CD14-positive monocyte (primary cell): ENCODE results near the gene WSB2. TPM values are rescaled to one million over a fixed set of nuclear protein-coding genes. Genes with fewer than 3 reads are reported as not detected.

Experiments
- DNase-seq, 3 donors: peaks; one replicate each; pipeline ENCODE4 v3.0.0-alpha.2; 2011 to 2022
- H2AFZ ChIP-seq: 2 replicates; pipeline ENCODE4 v1.6.0; 2012; ENCODE audit warnings: mild to moderate bottlenecking, low read depth, low read length, inconsistent platforms; ENCODE audit not compliant: insufficient read depth, poor library complexity, severe bottlenecking
- H3K27ac ChIP-seq, 2 donors: 1 replicate in 1 of 2; 2 replicates in 1 of 2; pipeline ENCODE4 v1.5.1; 2012 to 2013; ENCODE audit warnings: low read length in 2 of 2, control low read depth in 1 of 2, inconsistent platforms in 1 of 2, low read depth in 1 of 2, mild to moderate bottlenecking in 1 of 2
- H3K27me3 ChIP-seq, 2 donors: one replicate each; pipeline versions ENCODE4 v1.6.0 to v1.6.1; 2011 to 2013; ENCODE audit warnings: low read length in 2 of 2; ENCODE audit not compliant: control insufficient read depth in 2 of 2, insufficient read depth in 2 of 2
- H3K36me3 ChIP-seq, 2 donors: replicated peaks in 1 of 2; 1 replicate in 1 of 2; 2 replicates in 1 of 2; pipeline versions ENCODE4 v1.5.1 to v1.6.1; 2012 to 2013; ENCODE audit warnings: low read length in 2 of 2, control low read depth in 1 of 2, inconsistent platforms in 1 of 2, mild to moderate bottlenecking in 1 of 2; ENCODE audit not compliant: insufficient read depth in 2 of 2, control insufficient read depth in 1 of 2
- H3K4me1 ChIP-seq, 2 donors: 1 replicate in 1 of 2; 2 replicates in 1 of 2; pipeline versions ENCODE4 v1.5.1 to v1.6.1; 2012 to 2013; ENCODE audit warnings: low read length in 2 of 2, control low read depth in 1 of 2, inconsistent platforms in 1 of 2, mild to moderate bottlenecking in 1 of 2, moderate library complexity in 1 of 2; ENCODE audit not compliant: insufficient read depth in 2 of 2, control insufficient read depth in 1 of 2
- H3K4me2 ChIP-seq: replicated peaks from 2 replicates; pipeline ENCODE3; 2012; ENCODE audit warnings: low read length, moderate library complexity, mild to moderate bottlenecking; ENCODE audit not compliant: poor library complexity, severe bottlenecking; ENCODE audit errors: extremely low read depth
- H3K4me3 ChIP-seq, 3 experiments: fragments of 200-600 bp in 1 of 3; sonication (generic) in 1 of 3; replicated peaks in 1 of 3; 1 replicate in 2 of 3; 2 replicates in 1 of 3; pipeline ENCODE4 v1.5.1; 2011 to 2013; ENCODE audit warnings: low read length in 3 of 3, mild to moderate bottlenecking in 3 of 3, control low read depth in 2 of 3, low read depth in 2 of 3, inconsistent platforms in 1 of 3, moderate library complexity in 1 of 3
- H3K79me2 ChIP-seq: 2 replicates; pipeline ENCODE4 v1.6.0; 2012; ENCODE audit warnings: mild to moderate bottlenecking, control low read depth, inconsistent platforms, low read length, moderate library complexity; ENCODE audit not compliant: insufficient read depth
- H3K9ac ChIP-seq: 2 replicates; pipeline ENCODE4 v1.6.0; 2017; ENCODE audit warnings: low read length, mild to moderate bottlenecking; ENCODE audit not compliant: insufficient read depth, poor library complexity, severe bottlenecking
- H3K9me3 ChIP-seq, 2 donors: replicated peaks in 1 of 2; 1 replicate in 1 of 2; 2 replicates in 1 of 2; pipeline versions ENCODE4 v1.5.1 to v1.6.1; 2012 to 2013; ENCODE audit warnings: low read length in 2 of 2, control low read depth in 1 of 2; ENCODE audit not compliant: control insufficient read depth in 1 of 2, insufficient read depth in 1 of 2
- H4K20me1 ChIP-seq: 2 replicates; pipeline ENCODE4 v1.6.0; 2012; ENCODE audit warnings: mild to moderate bottlenecking, low read length, control low read depth, moderate library complexity; ENCODE audit not compliant: insufficient read depth
- H3K27ac Mint-ChIP-seq, 7 donors: one replicate each; pipeline ENCODE4 v1.8.0; 2020; ENCODE audit warnings: mild to moderate bottlenecking in 7 of 7, mixed read lengths in 7 of 7, moderate library complexity in 6 of 7, inconsistent platforms in 2 of 7
- H3K27me3 Mint-ChIP-seq, 3 donors: one replicate each; pipeline ENCODE4 v1.8.0; 2021 to 2022; ENCODE audit warnings: low read depth in 3 of 3, mild to moderate bottlenecking in 3 of 3, mixed read lengths in 3 of 3, moderate library complexity in 3 of 3, inconsistent platforms in 1 of 3
- H3K36me3 Mint-ChIP-seq, 2 donors: one replicate each; pipeline ENCODE4 v1.8.0; 2020; ENCODE audit warnings: mixed read lengths in 2 of 2, inconsistent platforms in 1 of 2, mild to moderate bottlenecking in 1 of 2
- H3K4me1 Mint-ChIP-seq: one replicate; pipeline ENCODE4 v1.8.0; 2020; ENCODE audit warnings: mild to moderate bottlenecking, mixed read lengths
- H3K4me3 Mint-ChIP-seq, 2 donors: one replicate each; pipeline ENCODE4 v1.8.0; 2020; ENCODE audit warnings: mild to moderate bottlenecking in 2 of 2, mixed read lengths in 2 of 2, moderate library complexity in 1 of 2
- H3K9me3 Mint-ChIP-seq, 7 donors: one replicate each; pipeline ENCODE4 v1.8.0; 2020 to 2022; ENCODE audit warnings: mixed read lengths in 7 of 7, mild to moderate bottlenecking in 6 of 7, moderate library complexity in 6 of 7, inconsistent platforms in 2 of 7
- WGBS: methylation state at CpG from one replicate; pipeline ENCODE4 v1.1.5; 2013; ENCODE audit warnings: missing lambda C conversion rate; ENCODE audit not compliant: insufficient coverage; 5-methylcytosine and 5-hydroxymethylcytosine counted together
- intact Hi-C, 2 donors: fragments of 100-400 bp; cut with micrococcal nuclease; formaldehyde crosslinking; loops; one replicate each; pipeline versions ENCODE4 v1.15.0 to v1.15.1; 2023
- polyA plus RNA-seq, 3 donors: library from polyadenylated mRNA; depleted of rRNA in 1 of 3; unstranded in 2 of 3; stranded (reverse) in 1 of 3; fragments of 300-500 nt in 2 of 3; fragments of >200 nt in 1 of 3; fragmentation: Illumina TruSeq in 2 of 3; gene quantifications; 1 replicate in 2 of 3; 2 replicates in 1 of 3; pipeline ENCODE4 v1.2.3, GENCODE V29; 2012 to 2021
- TF ChIP-seq, protein P1 (sequence below): fragments of 200-600 bp; IDR thresholded peaks from one replicate; pipeline ENCODE4 v1.8.0; 2022; ENCODE audit warnings: antibody characterized with exemption, mild to moderate bottlenecking

The WSB2 gene
- polyA plus RNA-seq, 3 donors, result 25.4 to 36.3 (median 25.8) TPM

DNA sequence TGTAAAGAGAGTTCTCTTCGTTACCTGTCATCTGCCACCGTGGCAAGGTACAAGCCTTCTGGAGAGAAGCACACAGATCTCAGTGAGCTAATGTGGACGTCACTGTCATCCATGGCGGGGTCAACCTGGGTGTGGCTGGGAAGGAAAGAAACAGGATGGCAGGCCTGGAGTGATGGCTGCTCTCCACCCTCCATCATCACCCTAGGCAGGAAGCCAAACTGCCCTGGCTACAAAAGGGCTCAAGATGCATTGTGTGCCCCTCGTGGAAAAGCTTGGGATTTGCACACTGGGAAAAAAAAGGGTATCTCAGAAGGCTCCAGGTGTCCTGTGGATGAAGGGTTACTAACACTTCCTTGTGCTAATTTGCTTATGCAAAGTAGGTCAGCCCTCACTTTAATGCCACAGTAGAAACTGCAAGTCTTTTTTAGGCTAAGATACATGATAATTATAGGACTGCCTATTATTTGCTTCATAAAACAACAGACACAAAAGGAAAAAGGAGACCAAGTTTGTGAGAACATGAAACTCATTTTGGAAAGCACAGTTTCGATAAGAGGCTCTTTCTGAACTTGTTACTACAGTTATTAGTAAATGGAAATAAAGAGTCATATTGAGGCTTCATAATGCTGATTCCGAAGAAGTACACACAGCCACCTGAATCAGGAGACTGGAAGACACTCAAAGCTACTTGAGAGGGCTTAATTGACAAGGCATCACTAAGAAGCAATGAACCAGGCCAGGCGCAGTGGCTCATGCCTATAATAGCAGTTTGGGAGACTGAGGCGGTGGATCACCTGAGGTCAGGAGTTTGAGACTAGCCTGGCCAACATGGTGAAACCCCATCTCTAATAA is 25.6 kb downstream of the WSB2 start:
- Mint-ChIP-seq H3K9me3 (peaks cover 0 to 3% (median 0%) of the 10 kb centered on the region in 7 donors), H3K36me3 (peaks cover 74 to 92% of the 10 kb centered on the region in 2 donors), H3K27ac (peak overlapping the region in 1 of 7 donors; percentile 7), H3K4me1 (peaks cover 1% of the 10 kb centered on the region), H3K4me3 (no peak overlapping the region), H3K27me3 (no peaks in the 10 kb centered on the region)
- Histone ChIP-seq H3K27ac (no peak overlapping the region), H4K20me1 (no peaks in the 10 kb centered on the region), H3K79me2 (no peaks in the 10 kb centered on the region), H3K4me2 (no peak overlapping the region), H3K4me1 (no peaks in the 10 kb centered on the region), H3K9ac (no peak overlapping the region), H3K36me3 (peaks cover 75 to 100% of the 10 kb centered on the region in 2 donors), H3K4me3 (no peak overlapping the region), H2AFZ (no peak overlapping the region), H3K27me3 (no peaks in the 10 kb centered on the region), H3K9me3 (no peaks in the 10 kb centered on the region)
- DNase-seq, result no peak
- 100% methylated on average over 2 of the region's 9 CpGs for WGBS
- TF ChIP-seq, protein P1, sequence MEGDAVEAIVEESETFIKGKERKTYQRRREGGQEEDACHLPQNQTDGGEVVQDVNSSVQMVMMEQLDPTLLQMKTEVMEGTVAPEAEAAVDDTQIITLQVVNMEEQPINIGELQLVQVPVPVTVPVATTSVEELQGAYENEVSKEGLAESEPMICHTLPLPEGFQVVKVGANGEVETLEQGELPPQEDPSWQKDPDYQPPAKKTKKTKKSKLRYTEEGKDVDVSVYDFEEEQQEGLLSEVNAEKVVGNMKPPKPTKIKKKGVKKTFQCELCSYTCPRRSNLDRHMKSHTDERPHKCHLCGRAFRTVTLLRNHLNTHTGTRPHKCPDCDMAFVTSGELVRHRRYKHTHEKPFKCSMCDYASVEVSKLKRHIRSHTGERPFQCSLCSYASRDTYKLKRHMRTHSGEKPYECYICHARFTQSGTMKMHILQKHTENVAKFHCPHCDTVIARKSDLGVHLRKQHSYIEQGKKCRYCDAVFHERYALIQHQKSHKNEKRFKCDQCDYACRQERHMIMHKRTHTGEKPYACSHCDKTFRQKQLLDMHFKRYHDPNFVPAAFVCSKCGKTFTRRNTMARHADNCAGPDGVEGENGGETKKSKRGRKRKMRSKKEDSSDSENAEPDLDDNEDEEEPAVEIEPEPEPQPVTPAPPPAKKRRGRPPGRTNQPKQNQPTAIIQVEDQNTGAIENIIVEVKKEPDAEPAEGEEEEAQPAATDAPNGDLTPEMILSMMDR, result no peak
- intact Hi-C loops, result no loop called here

DNA sequence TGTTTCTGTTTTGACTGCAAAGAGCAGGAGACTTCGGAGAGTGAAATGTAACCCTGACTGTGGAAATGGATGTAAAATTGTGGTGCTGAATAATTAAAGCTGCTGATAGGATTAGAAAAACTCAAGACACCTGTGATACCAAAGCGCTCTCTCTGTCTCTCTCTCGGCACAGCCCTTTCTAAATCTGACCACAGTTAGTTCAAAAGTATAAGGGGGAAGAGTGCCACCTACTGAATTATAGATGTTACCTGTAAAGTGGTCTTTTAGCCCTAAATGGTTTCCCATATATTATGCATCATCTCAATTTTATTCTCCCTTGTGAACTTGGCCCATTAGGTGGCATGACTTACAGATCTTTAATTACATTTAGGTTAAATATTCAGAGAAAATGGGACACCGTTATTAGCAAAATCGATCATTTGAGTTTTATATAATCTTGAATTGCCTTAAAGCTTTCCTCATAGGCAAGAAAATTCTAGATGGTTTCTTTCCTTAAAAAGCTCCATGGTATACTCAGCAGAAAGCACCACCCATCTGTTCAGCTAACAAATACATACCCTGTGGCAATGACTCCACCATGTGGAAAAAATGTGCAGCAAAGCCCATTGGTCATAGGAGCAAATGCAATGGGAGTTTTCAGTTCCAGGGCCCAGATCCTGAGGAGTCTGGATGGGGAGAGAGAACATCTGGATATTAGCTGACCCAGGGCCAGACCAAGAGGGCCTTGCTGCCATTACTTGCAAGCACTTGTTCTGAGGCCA is 26.4 kb downstream of the WSB2 start:
- no peaks in the 10 kb centered on the region for H3K79me2 ChIP-seq
- H3K4me1 ChIP-seq, result no peaks in the 10 kb centered on the region
- no peaks in the 10 kb centered on the region for H4K20me1 ChIP-seq
- no peak for DNase-seq
- H3K36me3 Mint-ChIP-seq, result peaks cover 75 to 90% of the 10 kb centered on the region in 2 donors
- no peak overlapping the region for H3K4me3 Mint-ChIP-seq
- WGBS, result no CpG with 5 or more reads among the region's 5 CpGs
- peaks cover 72 to 100% of the 10 kb centered on the region in 2 donors for H3K36me3 ChIP-seq
- H3K4me3 ChIP-seq, result no peak overlapping the region
- TF ChIP-seq, protein P1, result no peak
- no peak overlapping the region for H2AFZ ChIP-seq
- intact Hi-C loops, result no loop called here
- peak overlapping the region in 1 of 7 donors; percentile 7 for H3K27ac Mint-ChIP-seq
- no peaks in the 10 kb centered on the region for H3K9me3 ChIP-seq
- H3K4me1 Mint-ChIP-seq, result peaks cover 1% of the 10 kb centered on the region
- H3K27me3 ChIP-seq, result no peaks in the 10 kb centered on the region
- peaks cover 0 to 3% (median 0%) of the 10 kb centered on the region in 7 donors for H3K9me3 Mint-ChIP-seq
- H3K4me2 ChIP-seq, result no peak overlapping the region
- H3K27me3 Mint-ChIP-seq, result no peaks in the 10 kb centered on the region
- no peak overlapping the region for H3K9ac ChIP-seq
- H3K27ac ChIP-seq, result no peak overlapping the region
